Measurements from ENCODE around the gene ZNF366.
"Not testable (repeated sequence)": the region's sequence is repeated elsewhere in the genome, so short reads cannot be mapped to it uniquely, and the experiment has no call there.

ZNF366 gene

GRCh38 chr5:72436796-72437471 lies 70.3 kb downstream of the ZNF366 start:
- DNase-seq = no peak

GRCh38 chr5:72434781-72435437 lies 72.3 kb downstream of the ZNF366 start:
- DNase-seq = no peak

GRCh38 chr5:72434056-72434780 lies 73.0 kb downstream of the ZNF366 start:
- no peak for DNase-seq

GRCh38 chr5:72433522-72433921 lies 73.7 kb downstream of the ZNF366 start:
- no peak for DNase-seq

GRCh38 chr5:72428669-72429068 lies 78.5 kb downstream of the ZNF366 start:
- no peak for DNase-seq

- no peak for DNase-seq
Measured at GRCh38 chr5:72427488-72428437, 79.4 kb downstream of the ZNF366 start.

GRCh38 chr5:72427016-72427415 lies 80.2 kb downstream of the ZNF366 start:
- DNase-seq = no peak

GRCh38 chr5:72426019-72426418 lies 81.2 kb downstream of the ZNF366 start:
- no peak for DNase-seq

- no peak for DNase-seq
Measured at GRCh38 chr5:72418271-72418670, 88.9 kb downstream of the ZNF366 start.

- DNase-seq = no peak
Measured at GRCh38 chr5:72417333-72418062, 89.7 kb downstream of the ZNF366 start.

GRCh38 chr5:72415616-72416325 lies 91.4 kb downstream of the ZNF366 start:
- DNase-seq = no peak

- no peak for DNase-seq
Measured at GRCh38 chr5:72412283-72413055, 94.7 kb downstream of the ZNF366 start.

GRCh38 chr5:72410688-72411295 lies 96.4 kb downstream of the ZNF366 start:
- DNase-seq = no peak

- no peak for DNase-seq
Measured at GRCh38 chr5:72408603-72409002, 98.6 kb downstream of the ZNF366 start.

GRCh38 chr5:72408127-72408526 lies 99.1 kb downstream of the ZNF366 start:
- DNase-seq = no peak

GRCh38 chr5:72407541-72407940 lies 99.7 kb downstream of the ZNF366 start:
- no peak for DNase-seq

GRCh38 chr5:72407078-72407477 lies 100.1 kb downstream of the ZNF366 start:
- DNase-seq = no peak

- not testable (repeated sequence) for DNase-seq
Measured at GRCh38 chr5:72404771-72405170, 102.4 kb downstream of the ZNF366 start.

GRCh38 chr5:72402959-72403628 lies 104.1 kb downstream of the ZNF366 start:
- DNase-seq = no peak

Data from activated CD8-positive, alpha-beta memory T cell treated with anti-CD3 and anti-CD28 coated beads, Interleukin-2, amount 50 U/mL, for 48 hours (primary cell).